NOMO-1 treated with dmso at 0.1 percent for 144 hours (cell line): ENCODE results near the gene HECW1.
A peak's percentile ranks its signal among the peaks of the same experiment; 100 is the strongest.

ENCODE experiments used
- DNase-seq: peaks from one replicate; lab custom pipeline; 2025; ENCODE audit not compliant: unreplicated experiment; lab: John Stamatoyannopoulos, UW

The HECW1 gene

GRCh38 chr7:43487731-43488073, 375.3 kb downstream of the HECW1 start:
- DNase-seq, result no peak

GRCh38 chr7:43489257-43489656, 376.8 kb downstream of the HECW1 start:
- DNase-seq, result no peak

GRCh38 chr7:43490016-43490415, 377.6 kb downstream of the HECW1 start:
- DNase-seq, result no peak

- no peak for DNase-seq
Measured at GRCh38 chr7:43491123-43491522, 378.7 kb downstream of the HECW1 start.

- DNase-seq, result no peak
Measured at GRCh38 chr7:43491984-43492383, 379.5 kb downstream of the HECW1 start.

GRCh38 chr7:43492896-43493295, 380.4 kb downstream of the HECW1 start:
- no peak for DNase-seq

- no peak for DNase-seq
Measured at GRCh38 chr7:43495572-43495971, 383.1 kb downstream of the HECW1 start.

- DNase-seq, result no peak
Measured at GRCh38 chr7:43496596-43496995, 384.1 kb downstream of the HECW1 start.

- DNase-seq, result no peak
Measured at GRCh38 chr7:43501870-43502269, 389.4 kb downstream of the HECW1 start.

- DNase-seq, result no peak
Measured at GRCh38 chr7:43502941-43503340, 390.5 kb downstream of the HECW1 start.

- no peak for DNase-seq
Measured at GRCh38 chr7:43505412-43505811, 393.0 kb downstream of the HECW1 start.

- no peak for DNase-seq
Measured at GRCh38 chr7:43506460-43506859, 394.0 kb downstream of the HECW1 start.

- DNase-seq, result no peak
Measured at GRCh38 chr7:43508461-43508860, 396.0 kb downstream of the HECW1 start.

GRCh38 chr7:43509906-43510305, 397.5 kb downstream of the HECW1 start:
- DNase-seq, result no peak

- DNase-seq, result no peak
Measured at GRCh38 chr7:43511029-43511428, 398.6 kb downstream of the HECW1 start.

GRCh38 chr7:43511769-43512515, 399.5 kb downstream of the HECW1 start:
- no peak for DNase-seq

- DNase-seq, result no peak
Measured at GRCh38 chr7:43513251-43513650, 400.8 kb downstream of the HECW1 start.

- peak; percentile 60 for DNase-seq
Measured at GRCh38 chr7:43516581-43517342, 404.3 kb downstream of the HECW1 start.

GRCh38 chr7:43517464-43517863, 405.0 kb downstream of the HECW1 start:
- DNase-seq, result no peak

- no peak for DNase-seq
Measured at GRCh38 chr7:43520201-43520600, 407.8 kb downstream of the HECW1 start.

GRCh38 chr7:43522406-43523156, 410.1 kb downstream of the HECW1 start:
- DNase-seq, result no peak
